HepG2 (cell line): Measurements from ENCODE around the gene NEMF. TPM values are rescaled to one million over a fixed set of nuclear protein-coding genes. Genes with fewer than 3 reads are reported as not detected.

ENCODE experiments used
- CTCF ChIP-seq: sonication (generic); formaldehyde crosslinking; IDR thresholded peaks from 2 replicates; pipeline ENCODE4 v1.5.0; 2020; ENCODE audit warnings: mild to moderate bottlenecking, missing genetic modification reagents, moderate library complexity
- GTF3A ChIP-seq: sonication (generic); formaldehyde crosslinking; conservative IDR thresholded peaks from 2 replicates; pipeline ENCODE4 v1.4.0; 2020; ENCODE audit warnings: mild to moderate bottlenecking, missing genetic modification reagents
- IKZF5 ChIP-seq: IDR thresholded peaks from 2 replicates; pipeline ENCODE4 v1.6.1; 2018; ENCODE audit warnings: missing genetic modification reagents, mild to moderate bottlenecking, missing compliant biosample characterization
- KAT2B ChIP-seq: fragments of 150-350 bp; IDR thresholded peaks from 2 replicates; pipeline ENCODE4 v1.6.1; 2014; ENCODE audit warnings: low read depth, low read length, borderline replicate concordance
- KLF15 ChIP-seq: sonication (generic); formaldehyde crosslinking; IDR thresholded peaks from 2 replicates; pipeline ENCODE4 v1.8.1; 2023; ENCODE audit warnings: borderline replicate concordance, mild to moderate bottlenecking, inconsistent platforms, missing genetic modification reagents, mixed read lengths
- MTF2 ChIP-seq: sonication (generic); formaldehyde crosslinking; IDR thresholded peaks from 2 replicates; pipeline ENCODE4 v1.5.0; 2020; ENCODE audit warnings: missing genetic modification reagents, borderline replicate concordance
- NR3C1 ChIP-seq: sonication (generic); formaldehyde crosslinking; IDR thresholded peaks from 2 replicates; pipeline ENCODE4 v1.4.0; 2020; ENCODE audit warnings: missing genetic modification reagents
- SP140L ChIP-seq: sonication (generic); formaldehyde crosslinking; IDR thresholded peaks from 2 replicates; pipeline ENCODE4 v1.4.0; 2020; ENCODE audit warnings: missing genetic modification reagents, borderline replicate concordance
- THAP9 ChIP-seq: sonication (generic); formaldehyde crosslinking; IDR thresholded peaks from 2 replicates; pipeline ENCODE4; 2020; ENCODE audit warnings: missing genetic modification reagents, mild to moderate bottlenecking, borderline replicate concordance
- WIZ ChIP-seq: sonication (generic); formaldehyde crosslinking; IDR thresholded peaks from 2 replicates; pipeline ENCODE4 v1.5.1; 2020; ENCODE audit warnings: mild to moderate bottlenecking, missing genetic modification reagents
- ZFP36L1 ChIP-seq: sonication (generic); formaldehyde crosslinking; IDR thresholded peaks from 2 replicates; pipeline ENCODE4 v1.8.0; 2022; ENCODE audit warnings: mild to moderate bottlenecking, missing genetic modification reagents, moderate library complexity
- ZNF121 ChIP-seq: sonication (generic); formaldehyde crosslinking; IDR thresholded peaks from 2 replicates; pipeline ENCODE4 v1.5.0; 2020; ENCODE audit warnings: mild to moderate bottlenecking, missing genetic modification reagents
- ZNF460 ChIP-seq: sonication (generic); formaldehyde crosslinking; IDR thresholded peaks from 2 replicates; pipeline ENCODE4 v1.5.1; 2020; ENCODE audit warnings: missing genetic modification reagents, mild to moderate bottlenecking, borderline replicate concordance
- ZNF605 ChIP-seq: sonication (generic); formaldehyde crosslinking; IDR thresholded peaks from 2 replicates; pipeline ENCODE4 v1.8.0; 2022; ENCODE audit warnings: mild to moderate bottlenecking, missing genetic modification reagents
- ZNF609 ChIP-seq: sonication (generic); formaldehyde crosslinking; IDR thresholded peaks from 2 replicates; pipeline ENCODE4 v1.4.0; 2020; ENCODE audit warnings: mild to moderate bottlenecking, missing genetic modification reagents, borderline replicate concordance
- ZNF619 ChIP-seq: sonication (generic); formaldehyde crosslinking; IDR thresholded peaks from 2 replicates; pipeline ENCODE4 v1.4.0; 2020; ENCODE audit warnings: mild to moderate bottlenecking, missing genetic modification reagents
- ZNF672 ChIP-seq: sonication (generic); formaldehyde crosslinking; IDR thresholded peaks from 2 replicates; pipeline ENCODE4 v1.8.1; 2022; ENCODE audit warnings: missing genetic modification reagents
- polyA plus RNA-seq, 8 experiments: library from polyadenylated mRNA; depleted of rRNA in 3 of 8; stranded (reverse) in 7 of 8; unstranded in 1 of 8; fragments of >200 nt; fragmentation: Illumina TruSeq in 4 of 8; extraction: Trizol in 4 of 8; gene quantifications; 2 replicates each; pipeline versions ENCODE4 v1.2.1 to v1.2.3, GENCODE V29; 2011 to 2016; ENCODE audit warnings: low read depth in 4 of 8, missing spikeins in 1 of 8, mixed read lengths in 1 of 8; ENCODE audit not compliant: insufficient read depth in 1 of 8
- total RNA-seq, 5 experiments: library from RNA; depleted of rRNA; stranded (reverse); fragments of >200 nt; fragmentation: Illumina TruSeq; extraction: Trizol; gene quantifications; 2 replicates each; pipeline ENCODE4 v1.2.3, GENCODE V29; 2016; ENCODE audit warnings: low read depth in 1 of 5

NEMF gene
- total and polyA plus RNA-seq, 2 of the 13 experiments (the other 11 are each of a cell fraction or from before 2014, with no cell fraction given) = 21.3 to 57.9 TPM

GRCh38 chr14:49852301-49853157, at the start of gene NEMF (continued):
- TF ChIP-seq ZNF609 (CRISPR knock-in tag) (no peak), ZNF672 (CRISPR knock-in tag) (no peak), KLF15 (CRISPR knock-in tag) (no peak), ZFP36L1 (CRISPR knock-in tag) (no peak), THAP9 (CRISPR knock-in tag) (peak; percentile 87), KAT2B (no peak), ZNF619 (CRISPR knock-in tag) (peak; percentile 82), ZNF121 (no peak), NR3C1 (no peak), SP140L (CRISPR knock-in tag) (no peak), GTF3A (CRISPR knock-in tag) (no peak), WIZ (CRISPR knock-in tag) (no peak), ZNF460 (CRISPR knock-in tag) (peak; percentile 11; the same call in 1 of the 2 replicates), IKZF5 (CRISPR knock-in tag) (peak; percentile 55; the same call in 1 of the 2 replicates), CTCF (peak; percentile 83), ZNF605 (CRISPR knock-in tag) (peak; percentile 90), MTF2 (no peak)
